Activated T-cell treated with anti-CD3 and anti-CD28 coated beads, Interleukin-2, amount 50 U/mL, for 1 hour (primary cell): ENCODE measurements around the gene TEX22.
"Not testable (repeated sequence)": the region's sequence is repeated elsewhere in the genome, so short reads cannot be mapped to it uniquely, and the experiment has no call there.

Source experiments
- DNase-seq: peaks from one replicate; pipeline ENCODE4 v3.0.0-alpha.2; 2020

TEX22 gene, protein sequence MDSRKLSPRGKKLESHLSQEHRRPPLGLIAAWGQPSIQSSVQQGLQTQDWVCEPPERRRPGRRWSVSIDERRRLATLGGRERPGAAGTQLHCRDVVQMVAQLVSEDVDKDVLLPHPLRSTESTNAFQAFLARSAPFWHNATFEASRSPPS

DNA sequence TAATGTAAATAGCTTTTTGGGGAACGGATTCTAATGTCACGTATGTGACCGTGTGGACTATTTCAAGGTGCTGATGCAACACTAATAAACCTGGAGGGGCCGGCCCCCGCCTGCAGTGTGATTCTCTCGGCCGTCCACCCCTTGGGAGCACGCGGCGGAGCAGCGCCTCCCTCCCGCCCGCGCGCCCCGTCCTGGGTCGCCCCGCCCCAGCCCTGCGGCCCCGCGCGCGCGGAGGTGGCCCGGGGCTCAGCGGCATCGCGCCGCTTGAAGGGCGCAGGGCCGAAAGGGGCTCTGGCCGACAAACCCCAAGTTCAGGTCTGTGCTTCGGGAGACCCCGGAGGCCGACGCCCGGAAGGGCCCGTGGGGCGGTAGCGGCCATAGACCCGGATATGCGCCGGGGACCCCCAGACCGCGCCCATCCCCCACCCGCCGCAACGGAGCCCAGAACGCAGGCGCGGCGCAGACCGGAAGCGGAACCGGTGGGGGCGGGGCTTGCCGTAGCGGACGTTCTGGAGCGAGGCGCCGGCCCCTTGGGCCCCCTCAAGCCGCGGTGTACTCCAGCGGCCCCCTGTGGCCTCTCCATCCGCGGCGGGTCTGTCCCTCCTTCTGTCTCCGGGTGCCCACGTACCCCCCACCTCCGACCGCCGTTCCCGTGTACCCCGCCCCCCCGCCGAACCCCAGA lies at the start of gene TEX22:
TSS of gene TEX22 (plus strand) at position 495 of the 682 bp plus-strand sequence. CDS start 803 bp downstream, outside the sequence.
- peak; percentile 90 for DNase-seq

DNA sequence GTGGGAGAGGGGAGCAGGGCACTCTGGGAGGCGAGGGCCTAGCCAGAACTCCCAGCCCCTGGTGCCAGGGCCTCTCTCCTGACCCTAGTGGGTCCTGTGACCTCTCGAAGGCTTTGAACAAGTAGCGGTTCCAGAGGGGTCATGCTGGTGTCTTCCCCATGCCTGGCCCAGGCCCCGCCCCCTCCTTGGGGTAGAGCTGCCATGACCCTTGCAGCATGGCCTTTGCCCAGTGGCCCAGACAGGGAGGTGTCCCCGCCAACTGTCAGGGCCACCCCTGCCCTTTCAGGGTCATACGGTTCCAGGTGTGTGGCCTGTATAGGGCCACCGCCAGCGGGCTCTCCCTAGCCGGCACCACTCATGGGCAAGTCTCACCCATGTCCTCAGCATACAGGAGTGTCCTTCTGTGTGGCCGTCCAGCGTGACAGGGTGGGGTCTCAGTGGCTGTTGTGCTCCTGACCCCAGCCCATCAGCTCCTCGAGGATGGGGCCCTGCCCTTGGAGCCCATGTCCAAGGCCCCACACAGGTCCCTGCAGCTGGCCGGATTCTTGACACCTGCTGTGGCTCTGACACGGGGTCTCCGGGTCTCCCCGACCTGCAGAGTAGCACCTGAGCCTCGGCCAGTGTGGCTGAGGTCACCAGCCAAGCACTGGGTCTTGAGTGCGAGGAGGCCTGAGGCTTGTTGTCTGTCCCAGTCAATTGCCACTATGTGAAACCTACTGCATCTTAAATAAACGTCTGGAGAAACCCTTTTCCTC lies 49.2 kb upstream of the TEX22 start:
- DNase-seq = no peak

DNA sequence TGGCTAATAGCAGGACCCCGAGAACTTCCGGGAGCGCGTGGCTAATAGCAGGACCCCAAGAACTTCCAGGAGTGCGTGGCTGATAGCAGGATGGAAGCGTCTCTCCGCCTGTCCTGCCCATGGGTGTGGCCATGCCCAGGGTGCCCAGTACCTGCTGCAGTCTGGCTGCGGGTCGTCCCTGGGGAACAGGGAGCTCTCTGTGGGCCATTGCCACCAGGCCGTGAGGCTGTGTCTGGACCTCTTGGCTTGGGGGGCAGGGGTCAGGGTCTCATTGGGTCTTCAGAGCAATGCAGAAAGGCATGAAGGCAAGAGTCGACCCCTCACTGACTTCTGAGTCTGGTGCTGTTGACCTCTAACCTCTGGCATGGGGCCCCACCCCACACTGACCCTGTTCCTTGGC lies 48.3 kb upstream of the TEX22 start:
- DNase-seq = no peak

DNA sequence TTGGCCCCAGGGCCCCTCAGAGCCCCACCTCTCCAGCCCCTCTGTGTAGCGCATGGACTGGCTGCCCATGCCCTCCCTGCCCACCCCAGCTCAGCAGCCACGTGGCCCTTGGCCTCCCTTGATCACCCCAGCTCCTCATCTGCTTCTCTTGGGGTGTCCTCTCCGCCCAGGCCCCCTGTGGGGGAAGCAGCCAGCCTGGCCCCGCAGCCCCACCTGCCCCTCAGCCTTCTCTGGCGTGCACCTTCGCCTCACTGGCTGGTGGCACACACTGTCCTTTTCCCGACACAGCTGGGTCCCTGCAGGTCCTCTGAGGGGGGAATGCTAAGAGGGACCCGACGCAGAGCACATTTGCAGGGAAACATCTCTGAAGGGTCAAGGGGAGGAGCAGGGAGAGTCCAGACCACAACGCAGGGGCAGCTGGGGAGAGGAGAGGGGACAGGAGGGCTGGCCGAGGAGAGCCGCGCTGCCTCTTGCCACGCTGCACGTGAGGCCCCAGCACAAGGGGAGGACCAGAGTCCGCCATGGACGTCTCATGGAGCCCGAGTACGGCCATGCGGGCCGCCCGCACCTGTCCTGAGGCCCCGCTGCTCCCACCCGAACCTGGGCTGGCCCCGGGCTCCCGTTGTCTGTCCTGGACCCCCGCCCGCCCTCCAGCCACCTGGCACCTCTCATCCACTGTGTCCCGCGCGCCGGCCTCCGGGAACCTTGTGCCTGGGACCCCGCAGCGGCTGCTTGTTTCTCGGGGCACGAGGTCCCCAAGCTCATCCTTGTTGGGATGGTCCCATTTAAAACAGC lies 47.7 kb upstream of the TEX22 start:
- DNase-seq = no peak

DNA sequence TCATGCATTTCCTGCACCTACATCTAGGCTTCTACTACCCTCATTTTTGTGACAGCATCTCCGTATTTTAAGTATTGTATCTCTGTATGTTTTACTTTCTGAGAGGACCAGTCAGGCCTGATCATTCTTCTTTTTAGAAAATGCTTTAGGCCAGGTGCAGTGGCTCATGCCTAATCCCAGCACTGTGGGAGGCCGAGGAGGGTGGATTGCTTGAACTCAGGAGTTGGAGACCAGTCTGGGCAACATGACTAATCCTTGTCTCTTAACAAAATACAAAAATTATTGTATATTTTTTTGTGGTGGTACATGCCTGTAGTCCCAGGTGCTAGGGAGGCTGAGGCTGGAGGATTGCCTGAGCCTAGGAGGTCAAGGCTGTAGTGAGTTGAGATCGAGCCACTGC lies 46.9 kb upstream of the TEX22 start:
- no peak for DNase-seq

DNA sequence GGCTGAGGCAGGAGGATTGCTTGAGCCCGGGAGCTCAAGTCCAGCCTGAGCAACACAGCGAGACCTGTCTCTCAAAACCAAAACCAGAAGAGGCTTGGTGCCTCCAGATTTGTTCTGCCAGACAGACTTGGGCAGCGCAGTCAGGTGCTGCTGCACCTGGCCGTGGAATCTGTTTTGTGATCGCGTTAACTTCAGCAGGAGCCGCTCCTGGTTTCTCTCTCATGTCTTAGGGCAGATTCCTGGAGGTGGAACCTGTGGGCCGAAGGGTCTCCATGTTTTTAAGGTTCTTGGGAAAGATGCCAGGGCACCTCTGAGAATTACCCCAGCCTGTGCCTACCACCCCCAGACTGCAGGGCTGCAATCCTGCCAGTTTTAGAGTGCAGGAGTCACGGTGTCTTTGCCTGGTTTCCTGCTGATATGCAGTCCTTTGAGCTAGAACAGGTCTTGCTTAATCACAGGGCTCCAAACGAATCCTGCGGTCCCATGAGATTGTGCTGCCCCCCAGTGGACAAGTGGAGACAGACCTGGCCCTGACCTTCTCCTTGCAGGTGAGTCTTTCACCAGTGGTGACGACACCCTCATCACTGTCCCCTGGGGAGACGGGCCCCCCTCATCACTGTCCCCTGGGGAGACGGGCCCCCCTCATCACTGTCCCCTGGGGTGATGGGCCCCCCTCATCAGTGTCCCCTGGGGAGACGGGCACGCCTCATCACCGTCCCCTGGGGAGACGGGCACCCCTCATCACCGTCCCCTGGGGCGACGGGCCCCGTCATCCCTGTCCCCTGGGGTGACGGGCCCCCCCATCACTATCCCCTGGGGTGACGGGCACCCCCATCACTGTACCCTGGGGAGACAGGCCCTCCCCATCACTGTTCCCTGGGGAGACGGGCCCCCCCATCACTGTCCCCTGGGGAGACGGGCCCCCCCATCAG lies 46.2 kb upstream of the TEX22 start:
- DNase-seq = peak; percentile 85

DNA sequence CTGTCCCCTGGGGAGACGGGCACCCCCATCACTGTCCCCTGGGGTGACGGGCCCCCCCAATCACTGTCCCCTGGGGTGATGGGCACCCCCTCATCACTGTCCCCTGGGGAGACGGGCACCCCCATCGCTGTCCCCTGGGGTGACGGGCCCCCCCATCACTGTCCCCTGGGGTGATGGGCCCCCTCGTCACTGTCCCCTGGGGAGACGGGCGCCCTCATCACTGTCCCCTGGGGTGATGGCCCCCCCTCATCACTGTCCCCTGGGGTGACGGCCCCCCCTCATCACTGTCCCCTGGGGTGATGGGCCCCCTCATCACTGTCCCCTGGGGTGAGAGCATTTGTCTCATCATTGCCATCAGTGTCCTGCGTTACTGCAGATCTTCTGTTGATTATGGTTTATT lies 45.2 kb upstream of the TEX22 start:
- DNase-seq = no peak

DNA sequence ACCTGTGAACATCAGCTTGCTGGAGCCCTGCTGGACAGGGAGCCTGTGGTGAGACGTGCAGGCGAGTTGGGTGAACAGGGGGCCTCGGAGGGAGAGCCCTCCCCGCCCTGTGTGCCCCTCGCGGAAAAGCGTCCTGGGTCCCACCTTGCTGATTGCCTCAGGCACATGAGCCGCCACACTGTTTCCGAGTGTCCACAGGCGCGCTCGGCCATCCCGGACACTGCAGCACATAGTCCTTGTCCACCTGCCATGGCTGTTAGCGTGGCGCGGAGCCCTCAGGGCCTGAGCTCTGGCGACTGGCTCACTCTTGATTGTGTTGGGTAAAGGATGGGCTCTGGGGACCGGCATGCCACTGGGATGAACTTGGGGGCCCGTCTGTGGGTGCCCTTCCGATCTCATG lies 43.8 kb upstream of the TEX22 start:
- DNase-seq = no peak

DNA sequence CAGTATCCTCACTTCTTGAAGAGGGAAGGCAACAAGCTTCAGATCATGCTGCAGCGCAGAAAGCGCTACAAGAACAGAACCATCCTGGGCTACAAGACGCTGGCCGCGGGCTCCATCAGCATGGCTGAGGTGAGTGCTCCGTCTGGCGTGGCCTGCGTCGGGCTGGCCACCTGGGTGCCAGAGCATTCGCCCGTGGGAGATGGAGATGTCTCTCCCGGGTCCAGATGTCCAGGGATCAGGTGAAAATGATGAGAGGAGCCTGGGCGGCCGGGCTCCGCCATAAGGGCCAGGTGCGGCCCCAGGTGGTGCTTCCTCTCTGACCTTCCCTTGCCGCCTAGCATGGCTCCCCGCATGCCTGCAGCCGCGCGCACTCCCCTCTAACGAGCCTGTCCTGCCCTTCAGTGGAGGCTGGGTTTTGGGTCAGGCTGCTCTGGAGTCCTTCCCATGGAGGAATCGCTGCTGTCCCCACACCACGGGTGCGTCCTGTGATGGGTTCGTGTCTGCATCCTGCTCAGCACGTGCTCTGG lies 43.2 kb upstream of the TEX22 start:
- DNase-seq = no peak

DNA sequence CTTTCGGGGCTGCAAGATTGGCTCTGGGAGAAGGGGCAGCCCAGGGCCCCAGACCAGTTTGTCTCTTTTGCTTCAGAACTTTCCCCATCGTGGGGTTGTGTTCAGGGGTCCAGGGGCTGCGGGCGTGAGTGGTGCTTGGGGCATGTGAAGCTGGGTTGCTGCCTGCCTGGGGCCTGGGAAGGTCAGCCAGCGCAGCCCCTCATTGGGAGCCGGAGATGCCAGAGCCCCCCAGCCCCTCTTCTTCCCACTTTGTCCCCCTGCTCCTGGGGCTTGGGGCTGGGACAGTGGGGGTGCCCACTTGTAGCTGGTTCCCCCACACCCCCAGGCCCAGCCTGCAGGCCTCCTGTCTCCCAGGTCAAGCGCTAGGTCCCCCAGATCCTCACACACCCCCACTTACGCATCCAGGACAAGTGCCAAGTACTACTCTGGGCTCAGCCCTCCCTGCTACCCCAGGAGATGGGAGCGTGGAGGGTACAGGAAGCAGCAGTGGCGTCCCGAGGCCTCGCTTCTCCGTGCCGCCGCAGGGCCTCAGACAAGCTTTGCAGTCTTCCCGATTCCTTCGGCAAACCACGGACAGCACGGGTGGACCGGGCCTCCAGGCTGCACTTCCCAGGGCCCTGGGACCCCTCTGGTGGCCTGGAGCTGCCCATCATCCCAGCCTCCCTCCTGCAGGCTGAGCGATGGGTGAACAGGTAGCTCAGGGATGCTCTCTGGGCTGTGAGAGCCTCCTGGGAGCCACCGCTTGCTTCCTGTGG lies 42.3 kb upstream of the TEX22 start:
- DNase-seq = no peak

DNA sequence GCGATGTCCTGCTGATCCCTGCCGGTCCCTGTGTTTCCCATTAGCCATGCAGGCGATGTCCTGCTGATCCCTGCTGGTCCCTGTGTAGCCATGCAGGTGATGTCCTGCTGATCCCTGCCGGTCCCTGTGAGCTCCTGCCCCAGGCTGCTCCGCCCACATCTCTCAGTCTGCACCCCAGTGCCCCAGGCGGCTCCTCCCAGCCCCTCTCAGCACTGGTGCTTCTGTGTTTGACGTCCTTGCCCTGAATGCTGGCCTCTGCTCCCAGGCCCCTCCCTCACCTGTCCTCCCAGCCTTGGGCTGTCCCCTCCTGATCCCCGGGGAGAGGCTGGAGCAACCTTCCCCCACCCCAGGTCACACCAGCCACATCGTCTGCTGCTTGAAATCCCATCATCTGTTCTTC lies 41.4 kb upstream of the TEX22 start:
- DNase-seq = no peak

DNA sequence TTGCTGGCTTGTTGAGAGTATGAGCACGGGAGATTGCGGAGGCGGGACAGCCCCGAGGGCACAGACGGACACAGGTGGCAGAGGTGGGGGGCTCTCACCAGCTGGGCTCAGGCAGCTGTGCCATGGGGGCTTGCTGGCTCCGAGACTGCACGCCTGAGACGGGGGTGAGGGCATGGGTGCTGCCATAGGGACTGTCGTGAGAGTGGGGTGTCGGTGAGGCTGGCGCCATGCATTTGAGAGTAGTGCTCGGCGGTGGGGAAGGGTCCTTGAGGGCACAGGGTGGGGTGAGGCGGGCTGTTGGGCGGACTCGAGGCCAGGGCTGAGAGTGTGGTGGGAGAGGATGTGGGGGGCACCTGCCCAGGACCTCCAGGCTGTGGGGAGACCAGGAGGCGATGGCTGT lies 40.7 kb upstream of the TEX22 start:
- no peak for DNase-seq

DNA sequence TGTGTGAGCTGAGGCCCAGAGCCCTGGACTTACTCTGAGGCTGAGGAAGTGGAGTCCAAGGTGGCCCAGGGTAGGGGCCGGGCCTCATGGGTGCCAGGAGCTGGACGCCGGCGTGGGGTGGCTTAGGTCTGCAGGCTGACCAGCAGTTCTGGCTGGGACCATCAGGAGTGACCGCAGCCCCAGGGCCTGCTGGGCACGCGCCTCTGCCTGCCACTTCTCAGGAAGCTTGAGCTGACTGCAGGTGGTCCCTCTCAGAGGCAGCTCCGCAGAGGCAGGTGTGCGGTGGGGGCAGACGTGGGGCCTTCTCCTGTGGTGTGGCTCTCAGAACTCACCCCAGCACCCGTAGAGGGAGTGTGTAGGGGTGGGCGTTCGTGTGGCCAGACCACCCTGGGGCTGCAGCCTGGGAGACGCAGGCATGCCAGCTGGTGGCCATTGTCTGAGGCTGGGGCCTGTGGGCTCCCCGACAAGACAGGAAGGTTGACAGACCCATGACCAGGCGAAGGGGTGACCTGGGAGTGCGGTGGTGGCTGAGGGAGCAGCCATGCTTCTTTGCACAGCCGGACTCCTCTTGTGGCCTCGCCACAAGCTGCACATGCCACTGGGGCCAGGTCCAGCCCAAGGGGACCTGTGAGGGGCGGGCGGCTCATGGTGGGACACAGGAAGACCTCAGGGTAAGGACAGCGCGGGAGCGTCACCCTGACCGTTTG lies 40.0 kb upstream of the TEX22 start:
- DNase-seq = no peak

DNA sequence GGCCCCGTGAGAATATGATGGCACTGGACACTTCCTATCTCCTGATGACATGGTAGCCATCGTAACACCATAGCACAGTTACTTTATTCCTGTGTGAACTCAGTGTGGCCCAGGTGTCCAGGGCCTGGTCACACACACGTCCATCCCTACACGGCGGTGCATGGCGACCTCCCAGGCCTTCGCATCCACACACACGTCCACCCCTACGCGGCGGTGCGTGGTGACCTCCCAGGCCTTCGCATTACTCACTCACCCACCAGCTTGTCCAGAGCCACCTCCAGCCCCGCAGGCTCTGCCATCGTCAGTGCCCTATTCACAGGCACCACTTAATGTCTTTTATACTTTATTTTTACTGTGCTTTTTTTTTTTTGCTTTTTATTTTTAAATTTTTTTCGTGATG lies 39.4 kb upstream of the TEX22 start:
- DNase-seq = no peak

DNA sequence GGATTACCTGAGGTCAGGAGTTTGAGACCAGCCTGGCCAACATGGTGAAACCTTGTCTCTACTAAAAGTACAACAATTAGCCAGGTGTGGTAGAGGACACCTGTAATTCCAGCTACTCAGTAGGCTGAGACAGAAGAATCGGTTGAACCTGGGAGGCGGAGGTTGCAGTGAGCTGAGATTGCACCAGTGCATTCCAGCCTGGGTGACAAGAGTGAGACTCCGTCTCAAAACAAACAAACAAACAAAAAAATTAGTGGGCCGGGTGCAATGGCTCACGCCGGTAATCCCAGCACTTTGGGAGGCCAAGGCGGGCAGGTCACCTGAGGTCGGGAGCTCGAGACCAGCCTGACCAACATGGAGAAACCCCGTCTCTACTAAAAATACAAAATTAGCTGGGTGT lies 36.9 kb upstream of the TEX22 start:
- DNase-seq = not testable (repeated sequence)

DNA sequence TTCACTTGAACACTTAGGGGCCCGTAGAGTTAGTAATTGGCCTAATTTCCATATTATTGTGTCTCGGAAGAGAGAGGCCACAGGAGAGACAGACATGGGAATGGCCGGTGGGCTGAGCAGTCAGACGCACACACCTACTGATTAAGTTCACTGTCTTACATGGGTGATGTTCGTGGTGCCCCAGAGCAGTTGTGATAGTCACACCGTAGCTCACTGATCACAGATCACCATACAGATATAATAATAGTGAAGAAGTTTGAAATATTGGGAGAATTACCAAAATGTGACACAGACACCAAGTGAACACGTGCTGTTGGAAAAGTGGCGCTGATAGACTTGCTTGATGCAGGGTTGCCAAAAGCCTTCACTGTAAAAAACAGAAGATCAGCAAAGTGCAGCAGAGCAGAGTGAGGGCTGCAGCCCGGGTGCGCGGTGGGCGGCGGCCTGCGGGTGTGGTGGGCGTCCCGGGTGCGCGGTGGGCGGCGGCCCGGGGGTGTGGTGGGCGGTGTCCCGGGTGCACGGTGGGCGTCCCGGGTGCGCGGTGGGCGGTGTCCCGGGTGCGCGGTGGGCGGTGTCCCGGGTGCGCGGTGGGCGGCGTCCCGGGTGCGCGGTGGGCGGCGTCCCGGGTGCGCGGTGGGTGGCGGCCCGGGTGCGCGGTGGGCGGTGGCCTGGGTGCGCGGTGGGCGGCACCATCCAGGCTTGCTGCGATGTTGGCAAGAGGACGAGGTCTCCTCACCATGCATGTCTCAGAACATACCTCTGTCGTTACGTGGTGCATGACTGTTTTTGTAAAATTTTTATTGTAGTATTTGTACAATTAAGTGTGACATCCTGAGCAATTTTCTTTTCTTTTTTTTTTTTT lies 34.3 kb upstream of the TEX22 start:
- DNase-seq = peak; percentile 60

DNA sequence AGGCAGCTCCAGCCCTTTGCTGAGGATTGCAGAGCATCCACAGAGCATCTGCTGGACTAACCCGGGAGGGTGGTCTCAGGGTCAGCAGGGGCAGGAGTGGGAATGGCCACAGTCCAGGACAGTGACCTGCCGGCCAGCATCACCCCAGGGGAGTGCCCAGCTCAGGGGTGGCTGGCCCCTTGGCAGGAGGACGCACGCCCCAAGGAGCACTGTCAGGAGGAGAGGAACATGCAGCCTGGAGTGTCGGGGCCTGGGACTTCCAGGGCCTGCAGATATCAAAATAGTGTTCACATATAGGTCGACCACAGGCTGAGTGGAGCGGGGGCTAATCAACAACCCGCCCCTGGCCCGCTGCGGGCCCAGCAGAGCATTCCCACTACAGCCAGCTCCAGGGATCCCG lies 33.2 kb upstream of the TEX22 start:
- no peak for DNase-seq

DNA sequence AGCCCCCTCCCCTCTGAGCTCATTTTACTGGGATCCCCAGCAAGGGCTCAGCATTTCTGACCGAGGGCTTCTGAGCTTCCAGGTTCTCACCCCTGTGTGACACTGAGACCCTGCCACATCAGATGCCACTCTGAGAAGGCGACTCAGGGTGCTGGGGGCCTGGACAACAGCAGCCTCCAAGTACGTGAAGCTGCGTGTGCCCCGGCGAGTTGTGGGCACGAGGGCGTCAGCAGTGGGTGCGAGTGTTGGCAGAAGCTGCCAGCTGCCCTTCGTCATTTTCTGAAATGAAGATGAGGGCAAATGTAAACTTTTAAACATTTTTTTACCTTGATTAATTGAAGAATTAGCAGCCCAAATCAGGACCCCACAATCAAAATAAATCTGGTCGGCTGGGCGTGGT lies 32.7 kb upstream of the TEX22 start:
- DNase-seq = no peak

DNA sequence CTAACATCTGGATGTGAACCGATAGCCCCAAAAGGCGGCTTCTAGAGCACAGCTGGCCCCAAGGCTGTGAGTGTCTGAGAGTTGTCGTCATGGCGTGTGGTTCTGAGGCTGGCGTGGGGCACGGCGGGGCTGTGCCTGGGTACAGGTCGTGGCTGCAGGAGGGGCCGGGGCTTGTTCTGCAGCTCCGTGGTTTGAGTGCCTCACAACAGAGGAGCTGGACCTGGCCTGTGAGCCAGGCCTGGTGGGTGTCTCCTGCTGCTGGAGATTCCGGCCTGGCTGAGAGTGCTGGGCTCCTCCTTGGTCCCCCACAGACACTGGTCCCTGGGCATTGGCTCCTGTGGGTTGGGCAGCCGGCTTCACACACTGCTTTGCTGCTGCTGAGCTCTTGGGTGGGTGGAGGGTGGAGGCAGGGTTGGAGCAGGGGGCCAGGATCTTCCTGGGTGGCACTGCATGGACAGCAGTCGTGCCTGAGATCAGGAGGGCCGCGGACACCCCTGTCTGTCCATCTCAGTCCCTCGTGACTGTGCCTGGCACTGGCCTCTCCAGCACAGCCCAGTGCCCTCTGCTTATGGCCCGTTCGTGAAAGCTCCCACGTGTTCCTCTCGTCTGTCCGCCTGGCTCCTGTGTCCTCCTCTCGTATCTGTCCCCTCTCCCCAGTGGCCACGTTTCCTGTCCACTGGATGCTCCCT lies 31.8 kb upstream of the TEX22 start:
- DNase-seq = no peak
